GM12864 (cell line): ENCODE data around the gene AQP7.
A peak's percentile ranks its signal among the peaks of the same experiment; 100 is the strongest.
"Not testable (repeated sequence)": the region's sequence is repeated elsewhere in the genome, so short reads cannot be mapped to it uniquely, and the experiment has no call there.

Source experiments
- DNase-seq: peaks from one replicate; pipeline ENCODE4 v3.0.0-alpha.2; 2011; ENCODE audit warnings: low read depth
- H3K4me3 ChIP-seq: 2 replicates; pipeline ENCODE4 v1.5.1; 2011; ENCODE audit warnings: mild to moderate bottlenecking, low read depth, low read length, control low read depth
- CTCF ChIP-seq: IDR thresholded peaks from 2 replicates; pipeline ENCODE4 v1.5.1; 2011; ENCODE audit warnings: low read depth, mild to moderate bottlenecking, moderate library complexity, low read length, control low read depth, inconsistent platforms; ENCODE audit errors: missing control alignments

The AQP7 gene

GRCh38 chr9:33374634-33375237, 27.6 kb downstream of the AQP7 start:
- no peak overlapping the region for H3K4me3 ChIP-seq
- peak; percentile 37 for DNase-seq
- peak; percentile 88 for TF ChIP-seq CTCF

- TF ChIP-seq CTCF: no peak
- no peak for DNase-seq
- no peak overlapping the region for H3K4me3 ChIP-seq
These were observed 28.2 kb downstream of the AQP7 start for GRCh38 chr9:33374190-33374589.

GRCh38 chr9:33372900-33373299, 29.5 kb downstream of the AQP7 start:
- DNase-seq: no peak
- no peak overlapping the region for H3K4me3 ChIP-seq
- TF ChIP-seq CTCF: no peak

- no peak for TF ChIP-seq CTCF
- H3K4me3 ChIP-seq: no peak overlapping the region
These were observed 35.3 kb downstream of the AQP7 start for GRCh38 chr9:33366979-33367480.

GRCh38 chr9:33364814-33365213, 37.6 kb downstream of the AQP7 start:
- H3K4me3 ChIP-seq, DNase-seq: not testable (repeated sequence)

More at GRCh38 chr9:33366979-33367480, 35.3 kb downstream of the AQP7 start:
- no peak for DNase-seq

- no peak overlapping the region for H3K4me3 ChIP-seq
- no peak for DNase-seq
- TF ChIP-seq CTCF: no peak
These were observed 38.2 kb downstream of the AQP7 start for GRCh38 chr9:33364127-33364526.

GRCh38 chr9:33358641-33359040, 43.7 kb downstream of the AQP7 start:
- not testable (repeated sequence) for DNase-seq, H3K4me3 ChIP-seq

- DNase-seq: no peak
- no peak for TF ChIP-seq CTCF
- H3K4me3 ChIP-seq: no peak overlapping the region
These were observed 46.4 kb downstream of the AQP7 start for GRCh38 chr9:33355933-33356332.
